Endodermal cell (in vitro differentiated cells): ENCODE measurements around the gene STX4. TPM values are rescaled to one million over a fixed set of nuclear protein-coding genes. Genes with fewer than 3 reads are reported as not detected.

ENCODE experiments used
- DNase-seq: peaks from one replicate; pipeline ENCODE4 v3.0.0-alpha.2; 2017
- H3K27ac ChIP-seq: 2 replicates; pipeline ENCODE4 v1.5.1; 2013; ENCODE audit warnings: mild to moderate bottlenecking, low read depth, low read length, moderate library complexity
- H3K27me3 ChIP-seq: 2 replicates; pipeline ENCODE4 v1.6.1; 2013; ENCODE audit warnings: mild to moderate bottlenecking, low read length, moderate library complexity; ENCODE audit not compliant: insufficient read depth, control insufficient read depth, poor library complexity, severe bottlenecking
- H3K36me3 ChIP-seq: 2 replicates; pipeline ENCODE4 v1.7.0; 2013; ENCODE audit warnings: mild to moderate bottlenecking, low read length, moderate library complexity; ENCODE audit not compliant: control insufficient read depth, insufficient read depth
- H3K4me1 ChIP-seq: one replicate; pipeline ENCODE4 v1.7.0; 2013; ENCODE audit warnings: low read length; ENCODE audit not compliant: control insufficient read depth, insufficient read depth
- H3K4me3 ChIP-seq: 2 replicates; pipeline ENCODE4 v1.5.1; 2013; ENCODE audit warnings: mild to moderate bottlenecking, low read length, moderate library complexity
- H3K9ac ChIP-seq: 2 replicates; pipeline ENCODE4 v1.6.1; 2013; ENCODE audit warnings: mild to moderate bottlenecking, low read length, moderate library complexity; ENCODE audit not compliant: poor library complexity, severe bottlenecking; ENCODE audit errors: extremely low read depth
- H3K9me3 ChIP-seq: 2 replicates; pipeline ENCODE4 v1.6.1; 2013; ENCODE audit warnings: mild to moderate bottlenecking, low read length, moderate library complexity; ENCODE audit not compliant: control insufficient read depth
- H3K27ac Mint-ChIP-seq: 2 replicates; pipeline ENCODE4 v1.8.0; 2020; ENCODE audit warnings: mixed read lengths
- H3K27me3 Mint-ChIP-seq: 2 replicates; pipeline ENCODE4 v1.8.0; 2021; ENCODE audit warnings: mild to moderate bottlenecking, mixed read lengths; ENCODE audit not compliant: insufficient read depth
- H3K36me3 Mint-ChIP-seq: 2 replicates; pipeline ENCODE4 v1.8.0; 2020; ENCODE audit warnings: low read depth, mixed read lengths
- H3K4me1 Mint-ChIP-seq: 2 replicates; pipeline ENCODE4 v1.8.0; 2020; ENCODE audit warnings: mixed read lengths
- H3K4me3 Mint-ChIP-seq: 2 replicates; pipeline ENCODE4 v1.8.0; 2020; ENCODE audit warnings: mild to moderate bottlenecking, moderate library complexity, mixed read lengths
- H3K9me3 Mint-ChIP-seq: 2 replicates; pipeline ENCODE4 v1.8.0; 2020; ENCODE audit warnings: mild to moderate bottlenecking, mixed read lengths
- WGBS, 2 experiments: methylation state at CpG; one replicate each; pipeline versions ENCODE4 v1.1.5 to v1.1.7; 2013; ENCODE audit warnings: missing lambda C conversion rate in 2 of 2, mixed read lengths in 1 of 2; ENCODE audit not compliant: insufficient coverage in 1 of 2, insufficient read length in 1 of 2; 5-methylcytosine and 5-hydroxymethylcytosine counted together
- total RNA-seq, 2 donors: library from RNA; stranded (reverse); fragmentation: NEBNext Ultra II Directional in 1 of 2; extraction: Animal tissue kit (Norgen Biotek cat#: 25700) in 1 of 2; gene quantifications; 2 replicates in 1 of 2; 3 replicates in 1 of 2; pipeline ENCODE4 v1.2.1, GENCODE V29; 2021
- TF ChIP-seq, protein P1 (sequence below): fragments of 200-600 bp; sonication (generic); conservative IDR thresholded peaks from 2 replicates; pipeline ENCODE4 v1.5.0; 2021; ENCODE audit warnings: antibody characterized with exemption, mild to moderate bottlenecking

The STX4 gene
- total RNA-seq, 2 donors from 2014 or later, result 34.4 to 37.6 TPM

GRCh38 chr16:31006086-31006385, 27.3 kb upstream of the STX4 start:
- H3K4me1 Mint-ChIP-seq, result peaks cover 6% of the 10 kb centered on the region
- H3K4me3 Mint-ChIP-seq, result no peak overlapping the region
- no peaks in the 10 kb centered on the region for H3K4me1 ChIP-seq

DNA sequence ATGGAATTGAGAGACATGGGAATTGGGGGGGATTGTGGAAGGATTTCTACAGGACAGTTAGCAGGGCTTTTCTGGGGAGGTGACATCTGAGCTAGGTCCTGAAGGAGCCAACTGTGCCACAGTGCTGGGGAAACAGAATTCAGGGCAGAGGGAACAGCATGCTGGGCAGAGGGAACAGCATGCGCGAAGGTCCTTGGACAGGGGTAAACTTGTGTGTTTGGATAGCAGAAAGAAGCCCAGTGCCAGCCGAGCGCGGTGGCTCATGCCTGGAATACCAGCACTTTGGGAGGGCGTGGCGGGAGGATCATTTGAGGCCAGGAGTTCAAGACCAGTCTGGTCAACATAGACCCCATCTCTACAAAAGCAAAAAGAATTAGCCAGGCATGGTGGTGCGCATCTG, 26.8 kb upstream of the STX4 start:
- no peaks in the 10 kb centered on the region for H3K36me3 Mint-ChIP-seq
- Histone ChIP-seq H3K4me1 (no peaks in the 10 kb centered on the region), H3K27me3 (peaks cover 8% of the 10 kb centered on the region), H3K27ac (no peak overlapping the region), H3K36me3 (no peaks in the 10 kb centered on the region), H3K9me3 (no peaks in the 10 kb centered on the region), H3K9ac (no peak overlapping the region), H3K4me3 (no peak overlapping the region)
- H3K4me3 Mint-ChIP-seq, result no peak overlapping the region
- no peaks in the 10 kb centered on the region for H3K9me3 Mint-ChIP-seq
- DNase-seq, result no peak
- H3K27me3 Mint-ChIP-seq, result peaks cover 16% of the 10 kb centered on the region
- TF ChIP-seq, protein P1, sequence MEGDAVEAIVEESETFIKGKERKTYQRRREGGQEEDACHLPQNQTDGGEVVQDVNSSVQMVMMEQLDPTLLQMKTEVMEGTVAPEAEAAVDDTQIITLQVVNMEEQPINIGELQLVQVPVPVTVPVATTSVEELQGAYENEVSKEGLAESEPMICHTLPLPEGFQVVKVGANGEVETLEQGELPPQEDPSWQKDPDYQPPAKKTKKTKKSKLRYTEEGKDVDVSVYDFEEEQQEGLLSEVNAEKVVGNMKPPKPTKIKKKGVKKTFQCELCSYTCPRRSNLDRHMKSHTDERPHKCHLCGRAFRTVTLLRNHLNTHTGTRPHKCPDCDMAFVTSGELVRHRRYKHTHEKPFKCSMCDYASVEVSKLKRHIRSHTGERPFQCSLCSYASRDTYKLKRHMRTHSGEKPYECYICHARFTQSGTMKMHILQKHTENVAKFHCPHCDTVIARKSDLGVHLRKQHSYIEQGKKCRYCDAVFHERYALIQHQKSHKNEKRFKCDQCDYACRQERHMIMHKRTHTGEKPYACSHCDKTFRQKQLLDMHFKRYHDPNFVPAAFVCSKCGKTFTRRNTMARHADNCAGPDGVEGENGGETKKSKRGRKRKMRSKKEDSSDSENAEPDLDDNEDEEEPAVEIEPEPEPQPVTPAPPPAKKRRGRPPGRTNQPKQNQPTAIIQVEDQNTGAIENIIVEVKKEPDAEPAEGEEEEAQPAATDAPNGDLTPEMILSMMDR, result no peak
- no peak overlapping the region for H3K27ac Mint-ChIP-seq
- H3K4me1 Mint-ChIP-seq, result peaks cover 6% of the 10 kb centered on the region
- 93% methylated on average over 6 to 8 of the region's 8 CpGs for WGBS, 2 experiments

More at GRCh38 chr16:31006086-31006385, 27.3 kb upstream of the STX4 start:
- H3K4me3 ChIP-seq, result no peak overlapping the region
- H3K27me3 ChIP-seq, result peaks cover 3% of the 10 kb centered on the region
- no peaks in the 10 kb centered on the region for H3K9me3 ChIP-seq
- Mint-ChIP-seq H3K36me3 (no peaks in the 10 kb centered on the region), H3K27me3 (peaks cover 10% of the 10 kb centered on the region), H3K27ac (no peak overlapping the region), H3K9me3 (no peaks in the 10 kb centered on the region)
- no peak overlapping the region for H3K9ac ChIP-seq
- TF ChIP-seq, protein P1, result no peak
- no peak overlapping the region for H3K27ac ChIP-seq
- DNase-seq, result no peak
- no peaks in the 10 kb centered on the region for H3K36me3 ChIP-seq
- 81% methylated on average over 6 to 7 of the region's 7 CpGs for WGBS, 2 experiments

DNA sequence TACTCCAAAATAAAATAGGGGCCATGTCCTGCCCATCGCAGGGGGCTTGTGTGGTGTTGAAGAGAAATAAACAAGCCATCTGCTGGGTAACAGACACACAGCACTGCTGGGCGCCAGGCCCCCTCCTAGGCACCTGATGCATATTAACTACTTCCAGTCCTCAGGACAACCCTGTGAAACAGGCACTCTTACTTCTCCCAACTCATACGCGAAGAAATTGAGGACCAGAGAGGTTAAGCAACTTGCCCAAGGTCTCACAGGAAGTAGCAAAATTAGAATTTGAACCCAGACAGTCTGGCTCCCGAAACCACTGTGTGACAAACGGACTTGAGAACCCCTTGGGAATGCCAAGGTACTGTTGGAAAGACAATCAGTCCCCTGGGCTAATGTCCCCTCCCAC, 25.7 kb upstream of the STX4 start:
- Mint-ChIP-seq H3K9me3 (no peaks in the 10 kb centered on the region), H3K36me3 (no peaks in the 10 kb centered on the region)
- TF ChIP-seq, protein P1, result no peak

More for the DNA sequence above, 25.7 kb upstream of the STX4 start:
- no peak overlapping the region for H3K27ac Mint-ChIP-seq
- H3K27me3 ChIP-seq, result peaks cover 19% of the 10 kb centered on the region
- no peak overlapping the region for H3K4me3 ChIP-seq
- no peak overlapping the region for H3K4me3 Mint-ChIP-seq
- no peaks in the 10 kb centered on the region for H3K36me3 ChIP-seq
- 69 to 74% methylated on average over 4 to 6 of the region's 6 CpGs for WGBS, 2 experiments
- H3K9me3 ChIP-seq, result no peaks in the 10 kb centered on the region
- H3K27ac ChIP-seq, result no peak overlapping the region
- no peak overlapping the region for H3K9ac ChIP-seq
- peaks cover 6% of the 10 kb centered on the region for H3K4me1 Mint-ChIP-seq
- no peak for DNase-seq
- H3K27me3 Mint-ChIP-seq, result peaks cover 25% of the 10 kb centered on the region
- no peaks in the 10 kb centered on the region for H3K4me1 ChIP-seq
